Fibroblast of peridontal ligament (primary cell): ENCODE data around the gene AGAP1.

Source experiments
- DNase-seq: peaks from one replicate; pipeline ENCODE4 v3.0.0-alpha.2; 2010; ENCODE audit errors: extremely low read depth

The AGAP1 gene

DNA sequence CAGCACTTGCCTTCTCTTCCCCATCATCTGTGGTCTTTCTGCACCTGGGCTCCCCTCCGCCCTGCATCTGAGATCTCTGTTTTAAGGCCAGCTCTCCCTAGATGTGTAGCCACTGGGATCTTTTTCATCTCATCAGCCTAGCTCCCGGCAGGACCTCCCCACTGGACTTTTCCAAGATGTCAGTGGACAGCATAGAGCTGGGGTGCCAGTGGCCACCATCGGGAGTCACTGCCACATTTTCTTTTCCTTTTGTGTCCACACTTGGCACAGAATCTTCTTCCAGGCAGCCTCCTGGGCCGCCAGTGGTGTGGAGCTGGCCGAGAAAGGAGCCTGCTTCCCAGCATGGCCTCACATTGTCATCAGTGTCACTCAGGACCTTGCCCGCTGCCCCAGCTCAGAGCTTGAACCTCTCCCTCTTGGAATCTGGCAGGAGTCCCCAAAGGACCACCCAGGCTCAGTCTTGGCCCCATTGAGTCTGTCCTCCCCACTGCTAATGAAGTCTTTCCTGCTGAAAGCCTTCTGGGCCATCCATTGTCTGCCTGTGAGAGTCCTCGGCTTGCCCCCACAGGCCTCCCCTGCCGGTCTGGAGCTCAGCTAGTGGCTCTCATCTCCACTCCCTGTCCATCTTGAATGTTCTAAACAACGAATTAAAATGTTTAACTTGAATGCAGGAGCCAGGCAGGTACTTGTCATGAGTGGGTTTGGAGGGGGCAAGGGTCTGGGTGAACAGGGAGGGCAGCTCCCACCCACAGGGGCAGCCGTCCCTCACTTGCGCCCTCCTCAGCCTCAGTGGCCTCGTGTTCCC, 349.9 kb downstream of the AGAP1 start:
- DNase-seq, result no peak

DNA sequence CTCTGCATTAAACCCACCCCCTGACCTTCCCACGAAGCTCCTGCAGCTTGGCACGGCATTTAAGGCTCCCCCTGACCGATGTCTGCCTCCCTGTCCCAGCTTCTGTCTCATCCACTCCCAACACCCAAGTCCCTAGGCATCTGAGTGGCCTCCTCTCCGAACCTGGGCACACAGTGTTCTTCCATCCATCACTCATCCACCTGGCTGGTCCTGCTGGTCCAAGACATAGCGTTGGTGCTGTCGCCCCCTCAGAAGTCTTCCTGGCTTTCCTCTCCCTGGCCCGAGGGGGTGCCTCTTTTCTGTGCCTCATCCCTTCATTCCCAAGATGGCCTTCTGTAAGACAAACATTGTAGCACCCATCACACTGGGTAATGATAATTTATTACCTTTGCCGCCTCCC, 350.7 kb downstream of the AGAP1 start:
- DNase-seq, result no peak

- no peak for DNase-seq
Observed at GRCh38 chr2:235845245-235845644, 351.4 kb downstream of the AGAP1 start.

- no peak for DNase-seq
Observed at GRCh38 chr2:235847576-235847975, 353.7 kb downstream of the AGAP1 start.

DNA sequence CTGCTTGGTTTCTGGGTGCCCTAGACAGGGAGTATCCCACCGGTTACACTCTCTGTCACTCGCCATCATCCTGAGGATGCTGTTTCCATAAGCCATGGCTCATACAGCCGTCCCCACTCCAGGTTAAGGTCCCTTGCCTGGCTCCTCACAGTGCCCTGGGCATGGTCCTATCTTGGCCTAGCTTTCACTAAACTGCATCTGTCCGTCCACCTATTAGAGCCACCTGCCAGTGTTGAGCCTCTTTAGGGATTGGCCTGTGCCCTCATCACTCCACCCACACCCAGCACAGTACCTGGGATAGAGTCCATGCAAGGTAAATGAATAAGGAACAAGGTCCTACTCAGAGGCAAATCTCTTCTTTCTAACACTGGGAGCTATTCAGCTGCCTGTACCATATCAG, 354.2 kb downstream of the AGAP1 start:
- DNase-seq, result no peak

- no peak for DNase-seq
Observed at GRCh38 chr2:235848946-235849345, 355.1 kb downstream of the AGAP1 start.

DNA sequence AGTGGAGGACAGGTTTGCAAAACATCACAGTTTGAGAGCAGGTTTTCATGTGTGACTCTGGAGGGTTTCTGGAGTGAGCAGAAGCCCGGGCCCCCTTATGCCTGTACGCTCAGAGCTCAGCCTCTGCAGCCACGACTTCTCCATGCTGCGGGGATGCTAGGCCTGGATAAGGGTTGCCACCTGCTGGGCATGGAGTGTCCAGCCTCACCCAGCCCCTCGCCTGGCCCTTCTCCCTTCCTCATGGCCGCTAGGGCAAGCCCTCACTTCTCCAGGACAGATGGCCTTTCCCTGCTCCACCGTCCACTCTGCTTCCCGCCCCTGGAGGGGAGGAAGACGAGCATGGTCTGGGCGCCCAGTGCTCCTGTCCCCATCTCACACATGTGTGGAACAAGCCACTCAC, 355.6 kb downstream of the AGAP1 start:
- DNase-seq, result no peak

GRCh38 chr2:235850289-235850688, 356.4 kb downstream of the AGAP1 start:
- DNase-seq, result no peak

- no peak for DNase-seq
Observed at GRCh38 chr2:235850771-235851551, 357.1 kb downstream of the AGAP1 start.

- no peak for DNase-seq
Observed at GRCh38 chr2:235851828-235852525, 358.1 kb downstream of the AGAP1 start.

DNA sequence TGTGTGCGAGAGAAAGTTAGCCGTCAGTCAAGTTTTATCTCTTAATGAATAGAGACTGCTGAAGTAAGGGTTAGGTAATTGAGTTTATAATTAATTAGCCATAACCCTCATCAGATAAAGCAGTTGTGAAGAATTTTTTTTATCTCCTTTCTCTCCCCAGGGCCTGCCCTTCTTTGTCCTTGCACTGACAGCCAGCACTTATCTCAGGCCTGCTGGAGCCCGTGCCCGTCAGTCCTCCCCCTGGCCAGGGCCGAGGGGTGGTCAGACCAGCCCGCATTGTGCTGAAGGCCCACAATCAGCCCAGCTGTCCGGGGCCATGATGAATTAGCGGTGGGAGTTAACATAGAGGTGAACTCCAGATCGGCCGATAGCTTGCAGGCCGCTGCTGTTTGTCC, 358.7 kb downstream of the AGAP1 start:
- no peak for DNase-seq

DNA sequence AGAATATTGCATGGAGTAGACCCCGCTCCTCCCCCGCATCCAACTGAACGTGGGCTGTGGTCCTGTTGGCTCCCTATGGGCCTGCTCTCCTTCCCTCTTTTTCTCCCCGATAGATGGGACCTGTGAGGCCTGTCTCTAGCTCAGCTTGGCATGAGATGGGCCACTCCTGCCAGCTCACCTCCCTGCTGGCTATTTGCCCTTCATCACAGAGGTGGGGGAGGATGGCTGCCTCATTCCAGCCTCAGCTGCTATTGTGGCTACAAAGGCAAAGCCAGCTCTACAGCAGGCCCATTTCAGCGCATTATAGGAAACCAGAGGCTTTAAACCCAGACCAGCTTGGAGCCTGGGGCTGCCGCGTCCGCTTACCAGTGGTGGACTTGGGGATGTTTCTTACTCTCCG, 360.4 kb downstream of the AGAP1 start:
- no peak for DNase-seq

DNA sequence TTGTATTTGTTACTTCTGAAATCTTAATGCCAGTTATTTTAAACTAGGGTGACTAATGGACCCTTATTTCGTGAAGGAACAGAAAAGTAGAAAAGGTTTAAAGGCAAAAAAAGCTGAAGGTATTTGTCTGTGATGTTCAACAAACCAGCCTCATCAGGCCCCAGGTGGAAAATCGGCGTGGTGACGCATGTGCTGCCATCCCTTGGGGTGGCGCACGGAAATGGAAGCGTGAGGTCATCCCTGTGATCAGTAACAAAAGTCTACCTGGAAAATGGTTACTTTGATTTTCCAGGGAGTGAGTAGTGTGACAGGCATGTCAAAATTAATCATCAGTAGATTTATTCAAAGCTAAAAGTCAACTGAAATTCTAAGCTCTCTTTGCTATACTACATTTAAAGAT, 361.2 kb downstream of the AGAP1 start:
- no peak for DNase-seq

DNA sequence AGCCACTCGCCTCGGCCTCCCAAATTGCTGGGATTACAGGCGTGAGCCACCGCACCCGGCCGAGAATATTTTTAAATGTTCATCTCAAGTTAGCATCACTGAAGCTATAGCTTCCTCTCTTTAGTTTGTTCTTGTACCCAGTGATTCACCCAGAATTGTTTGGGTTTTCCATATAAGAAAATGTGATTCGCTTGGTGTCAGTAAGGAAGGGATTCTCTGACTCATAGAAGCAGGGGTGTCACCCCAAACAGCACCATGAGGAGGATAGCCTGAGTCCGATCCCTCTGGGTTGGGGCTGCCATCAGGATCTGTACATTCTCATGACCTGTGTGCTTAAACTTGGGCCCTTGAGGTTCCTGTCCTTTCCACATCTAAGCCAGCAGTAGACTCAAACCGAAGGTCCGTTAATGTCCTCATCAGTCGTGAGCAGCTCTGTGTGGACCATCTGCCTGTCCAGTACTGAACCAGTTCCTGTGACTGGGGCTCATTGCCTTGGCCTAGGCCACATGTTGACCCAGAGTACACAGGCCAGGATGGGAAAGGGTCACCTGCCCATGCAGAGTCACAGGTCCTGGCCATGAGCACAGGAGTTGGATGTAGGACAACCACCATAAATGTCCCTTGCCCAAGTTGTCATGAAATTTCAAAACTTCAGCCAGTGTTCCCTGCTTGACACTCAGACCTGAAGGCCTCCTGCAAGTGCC, 362.5 kb downstream of the AGAP1 start:
- DNase-seq, result no peak

DNA sequence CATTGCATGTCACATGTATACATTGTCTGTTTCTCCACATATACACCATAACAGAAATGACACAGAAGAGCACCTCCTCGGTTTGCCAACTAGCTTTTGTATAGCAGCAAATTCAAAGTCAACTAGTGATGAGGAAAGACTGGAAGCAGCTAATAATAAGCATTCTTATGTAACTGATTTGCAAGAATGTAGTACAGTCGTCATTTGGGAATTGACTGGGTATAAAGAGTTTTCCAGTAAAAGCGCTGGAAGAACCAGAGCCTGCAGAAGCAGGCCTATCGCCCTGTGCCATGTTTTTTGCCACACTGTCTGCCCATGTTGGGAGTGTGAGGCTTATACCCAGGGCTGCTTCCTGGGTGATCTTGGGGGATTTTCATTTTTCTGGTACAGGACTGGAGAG, 363.8 kb downstream of the AGAP1 start:
- peak; percentile 24 for DNase-seq

DNA sequence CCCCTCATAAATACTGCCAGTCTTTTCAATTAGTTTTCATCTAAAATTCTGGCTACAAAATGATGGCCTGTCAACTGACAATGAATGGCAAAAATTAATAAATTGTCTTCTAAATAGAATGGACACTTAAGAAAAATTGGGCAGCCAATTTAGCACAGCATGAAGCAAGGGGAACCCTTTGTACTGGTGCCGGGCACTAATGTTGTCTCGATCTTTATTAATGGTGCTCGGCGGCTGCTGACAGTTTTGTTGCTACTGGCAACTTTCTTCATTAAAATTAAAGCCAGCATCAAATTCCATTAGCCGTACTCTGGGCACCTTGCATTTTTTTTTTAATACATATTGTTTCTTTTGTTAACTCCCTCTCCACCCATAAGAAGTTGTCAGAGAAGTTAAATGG, 365.0 kb downstream of the AGAP1 start:
- DNase-seq, result no peak

- no peak for DNase-seq
Observed at GRCh38 chr2:235859651-235860050, 365.8 kb downstream of the AGAP1 start.

DNA sequence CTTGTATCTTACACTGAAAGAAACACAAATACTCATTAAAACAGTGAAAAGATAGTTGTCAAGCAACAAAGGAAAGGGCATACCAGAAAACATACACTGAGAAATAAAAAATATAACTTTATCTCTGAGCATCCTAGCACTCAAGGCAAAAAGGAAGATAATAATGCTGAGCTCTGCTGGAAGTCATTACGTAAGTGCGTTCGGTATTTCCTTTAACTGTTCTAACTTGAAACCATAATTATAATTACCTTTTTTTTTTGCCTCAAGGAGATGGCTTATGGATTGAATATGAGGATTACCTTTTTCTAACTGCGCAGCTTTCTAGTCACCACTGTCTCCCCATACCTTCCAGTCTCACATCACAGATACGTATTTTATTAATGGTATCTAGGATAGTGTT, 366.3 kb downstream of the AGAP1 start:
- peak; percentile 18 for DNase-seq

DNA sequence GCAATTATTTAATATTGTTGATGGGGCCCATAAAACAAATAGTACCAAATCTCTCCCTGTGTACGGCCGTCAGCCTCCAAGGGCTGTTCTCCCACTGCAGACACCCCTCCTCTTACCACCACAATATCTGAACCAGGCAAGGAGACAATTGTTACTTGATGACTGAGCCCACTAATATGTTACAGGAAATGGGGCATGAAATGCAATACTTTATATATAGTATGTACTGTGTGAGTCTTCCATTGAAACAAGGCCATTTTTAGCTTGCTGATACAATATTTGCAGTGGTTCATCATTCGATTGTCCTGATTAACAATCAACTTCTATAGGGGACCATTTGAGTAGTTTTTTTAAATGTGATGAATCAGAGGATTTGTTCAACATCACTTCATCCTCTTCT, 367.0 kb downstream of the AGAP1 start:
- no peak for DNase-seq

DNA sequence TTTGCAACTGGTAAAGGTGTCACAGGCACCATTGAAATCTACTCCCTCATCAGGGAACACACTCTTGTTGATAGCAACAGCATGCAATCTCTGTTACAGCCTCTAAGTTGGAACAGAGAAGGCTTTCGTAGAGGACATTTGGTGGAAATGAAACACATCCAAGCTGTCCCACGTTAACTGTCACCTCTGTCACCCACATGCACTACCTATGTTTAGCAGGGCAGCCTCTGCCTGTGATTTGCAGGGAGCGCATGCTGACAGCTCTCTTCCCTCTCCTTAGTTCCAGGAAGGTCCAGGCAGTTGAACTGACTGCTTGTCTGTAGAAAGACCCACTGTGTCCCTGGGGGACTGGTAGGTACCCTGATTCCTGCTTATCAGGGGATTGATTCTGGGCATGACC, 367.5 kb downstream of the AGAP1 start:
- DNase-seq, result no peak

DNA sequence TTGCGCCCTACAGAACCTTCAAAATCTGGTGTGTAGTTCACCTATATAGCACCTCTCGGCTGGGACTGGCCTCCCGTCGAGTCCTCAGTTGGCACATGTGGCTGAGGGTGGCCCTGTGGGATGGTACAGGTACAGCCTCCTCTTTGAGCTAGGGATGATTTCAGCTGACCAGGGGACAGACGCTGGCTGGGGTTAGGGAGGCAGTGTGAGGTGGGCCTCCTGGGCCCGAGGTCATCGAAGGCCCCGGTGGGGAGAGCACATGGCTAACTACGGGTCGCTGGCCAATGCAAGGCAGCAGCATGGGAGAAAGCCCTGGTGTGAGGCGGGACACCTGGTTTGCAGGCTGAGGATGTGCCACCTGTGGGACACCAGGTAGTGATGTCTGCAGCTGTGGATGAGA, 369.6 kb downstream of the AGAP1 start:
- DNase-seq, result no peak

DNA sequence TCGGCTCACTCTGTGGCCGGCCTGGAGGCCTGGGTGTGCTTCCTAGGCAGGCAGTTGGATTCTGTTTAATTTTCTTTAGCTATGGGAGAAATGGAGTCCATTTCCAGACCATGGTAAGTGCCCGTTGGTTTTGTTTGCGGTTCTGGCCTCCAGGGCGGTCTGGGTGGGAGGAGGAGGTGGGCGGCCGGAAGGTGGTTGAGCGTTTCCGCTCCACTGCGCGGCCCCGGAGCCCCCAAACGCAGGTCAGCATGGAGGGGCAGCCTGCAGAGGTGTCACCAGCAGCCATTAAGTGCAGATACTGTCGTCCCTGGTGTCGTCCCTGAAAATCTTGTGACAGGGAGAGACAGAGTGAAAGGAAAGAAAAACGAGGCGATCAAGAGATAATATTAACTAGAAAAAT, 370.5 kb downstream of the AGAP1 start:
- DNase-seq, result no peak
